HCT116 (cell line): ENCODE data around the gene FLT3. TPM values are rescaled to one million over a fixed set of nuclear protein-coding genes. Genes with fewer than 3 reads are reported as not detected.

Source experiments
- ATAC-seq: fragments of 200-7000 bp; cut with Tn5 transposase; 2 replicates; pipeline ENCODE4 v1.9.1; 2020; ENCODE audit warnings: mild to moderate bottlenecking, moderate library complexity
- BruUV-seq: library from RNA; stranded (reverse); fragments of 400-500 nt; replicated peaks from 2 replicates; lab custom pipeline; 2021; lab: Mats Ljungman, UMichigan
- CTCF ChIA-PET: fragments of 300-600 bp; sonication (Branson Sonifier 250); formaldehyde crosslinking; loops from one replicate; lab custom pipeline; 2021; ENCODE audit warnings: antibody characterized with exemption; lab: Charles Lee
- POLR2A ChIA-PET: fragments of 300-600, 350-600 bp; sonication (Branson Sonifier 250); formaldehyde crosslinking; loops from one replicate; lab custom pipeline; 2021; ENCODE audit warnings: antibody characterized with exemption; lab: Charles Lee
- RAD21 ChIA-PET, 2 experiments: fragments of 300-600 bp; sonication (Branson Sonifier 250); formaldehyde crosslinking; loops; one replicate each; lab custom pipeline; 2023; ENCODE audit warnings: low total read pairs in 2 of 2; ENCODE audit not compliant: uncharacterized antibody in 2 of 2, unreplicated experiment in 2 of 2, low non-redundant PET in 1 of 2; lab: Charles Lee
- DNase-seq: peaks from one replicate; pipeline ENCODE4 v3.0.0-alpha.2; 2010; ENCODE audit warnings: low read depth, low spot score
- H2AFZ ChIP-seq: fragments of 200-600 bp; shearing (Covaris generic), sonication (generic); 2 replicates; pipeline ENCODE4 v1.6.1; 2017; ENCODE audit warnings: low read depth, mixed run types, mixed read lengths, antibody characterized with exemption, low read length; ENCODE audit not compliant: poor library complexity, severe bottlenecking
- H3K27ac ChIP-seq: 2 replicates; pipeline ENCODE4 v1.5.1; 2012; ENCODE audit warnings: low read depth, low read length
- H3K27me3 ChIP-seq: fragments of 200-600 bp; sonication (generic); 2 replicates; pipeline ENCODE4 v1.6.1; 2016; ENCODE audit warnings: mixed run types, low read length, mixed read lengths; ENCODE audit not compliant: insufficient read depth
- H3K36me3 ChIP-seq, 2 experiments: fragments of 200-500 bp in 1 of 2; fragments of 200-600 bp in 1 of 2; sonication (Bioruptor generic) in 1 of 2; sonication (generic) in 1 of 2; 2 replicates each; pipeline versions ENCODE4 v1.5.1 to v1.6.1; 2014 to 2016; ENCODE audit warnings: low read length in 2 of 2, inconsistent platforms in 1 of 2, mixed read lengths in 1 of 2, mixed run types in 1 of 2; ENCODE audit not compliant: insufficient read depth in 2 of 2, control insufficient read depth in 1 of 2
- H3K4me1 ChIP-seq, 2 experiments: fragments of 200-600 bp in 1 of 2; sonication (generic) in 1 of 2; 2 replicates each; pipeline versions ENCODE4 v1.5.1 to v1.6.1; 2012 to 2017; ENCODE audit warnings: low read length in 2 of 2, inconsistent platforms in 1 of 2, mild to moderate bottlenecking in 1 of 2, mixed read lengths in 1 of 2, mixed run types in 1 of 2, moderate library complexity in 1 of 2; ENCODE audit not compliant: insufficient read depth in 2 of 2, control insufficient read depth in 1 of 2
- H3K4me2 ChIP-seq: fragments of 200-600 bp; sonication (generic); 2 replicates; pipeline ENCODE4 v1.6.1; 2017; ENCODE audit warnings: mixed run types, low read length, mixed read lengths
- H3K4me3 ChIP-seq, 2 experiments: fragments of 200-600 bp in 1 of 2; sonication (generic) in 1 of 2; replicated peaks in 1 of 2; 2 replicates each; pipeline ENCODE4 v1.5.1; 2011 to 2016; ENCODE audit warnings: low read length in 2 of 2, control low read depth in 1 of 2, low read depth in 1 of 2, mild to moderate bottlenecking in 1 of 2, mixed read lengths in 1 of 2, mixed run types in 1 of 2
- H3K79me2 ChIP-seq: fragments of 200-600 bp; sonication (generic); 2 replicates; pipeline ENCODE4 v1.6.1; 2017; ENCODE audit warnings: mild to moderate bottlenecking, mixed run types, low read length, moderate library complexity, mixed read lengths; ENCODE audit not compliant: insufficient read depth
- H3K9ac ChIP-seq: fragments of 200-600 bp; sonication (generic); 2 replicates; pipeline ENCODE4 v1.6.1; 2016; ENCODE audit warnings: low read length, mixed read lengths
- H3K9me2 ChIP-seq: fragments of 200-600 bp; sonication (generic), shearing (Covaris generic); 2 replicates; pipeline ENCODE4 v1.6.1; 2017; ENCODE audit warnings: mixed run types, mild to moderate bottlenecking, moderate library complexity; ENCODE audit not compliant: insufficient read depth
- H3K9me3 ChIP-seq, 2 experiments: fragments of 200-500 bp in 1 of 2; fragments of 200-600 bp in 1 of 2; sonication (Bioruptor generic) in 1 of 2; sonication (generic) in 1 of 2; 2 replicates each; pipeline ENCODE4 v1.6.1; 2014 to 2017; ENCODE audit warnings: low read length in 2 of 2, mixed read lengths in 2 of 2, inconsistent platforms in 1 of 2, low read depth in 1 of 2, mild to moderate bottlenecking in 1 of 2, mixed run types in 1 of 2, moderate library complexity in 1 of 2; ENCODE audit not compliant: control insufficient read depth in 1 of 2, insufficient read depth in 1 of 2
- H4K20me1 ChIP-seq: fragments of 200-600 bp; sonication (generic), shearing (Covaris generic); 2 replicates; pipeline ENCODE4 v1.6.1; 2017; ENCODE audit warnings: mixed run types, mild to moderate bottlenecking, moderate library complexity; ENCODE audit not compliant: insufficient read depth
- ATF3 ChIP-seq: IDR thresholded peaks from 2 replicates; pipeline ENCODE4 v1.6.1; 2012
- CBX3 ChIP-seq: IDR thresholded peaks from 2 replicates; pipeline ENCODE4 v1.6.1; 2012; ENCODE audit warnings: low read depth
- CEBPB ChIP-seq: IDR thresholded peaks from 2 replicates; pipeline ENCODE4 v1.6.1; 2012; ENCODE audit warnings: low read depth
- CTCF ChIP-seq, 3 experiments: fragments of 200-600 bp in 1 of 3; sonication (generic) in 1 of 3; IDR thresholded peaks in 2 of 3; conservative IDR thresholded peaks in 1 of 3; 2 replicates each; pipeline ENCODE4 v1.5.1; 2012 to 2017; ENCODE audit warnings: low read depth in 2 of 3, low read length in 2 of 3, antibody characterized with exemption in 1 of 3, borderline replicate concordance in 1 of 3, control low read depth in 1 of 3, mild to moderate bottlenecking in 1 of 3, mixed read lengths in 1 of 3, mixed run types in 1 of 3, moderate library complexity in 1 of 3; ENCODE audit not compliant: insufficient read depth in 1 of 3
- EGR1 ChIP-seq: IDR thresholded peaks from 2 replicates; pipeline ENCODE4 v1.6.1; 2012; ENCODE audit warnings: low read depth
- EZH2 ChIP-seq: fragments of 200-600 bp; sonication (generic); IDR thresholded peaks from 2 replicates; pipeline ENCODE4 v1.6.1; 2017; ENCODE audit warnings: antibody characterized with exemption, mixed run types
- FOSL1 ChIP-seq: IDR thresholded peaks from 2 replicates; pipeline ENCODE4 v1.6.1; 2012; ENCODE audit warnings: low read depth
- JUND ChIP-seq: IDR thresholded peaks from 2 replicates; pipeline ENCODE4 v1.6.1; 2012
- MAX ChIP-seq: IDR thresholded peaks from 2 replicates; pipeline ENCODE4 v1.6.1; 2012
- POLR2A ChIP-seq: IDR thresholded peaks from 2 replicates; pipeline ENCODE4 v1.7.0; 2011; ENCODE audit warnings: borderline replicate concordance; ENCODE audit not compliant: insufficient read depth, insufficient read length; ENCODE audit errors: extremely low read depth
- RAD21 ChIP-seq: IDR thresholded peaks from 2 replicates; pipeline ENCODE4 v1.6.1; 2012; ENCODE audit warnings: low read depth, mild to moderate bottlenecking
- REST ChIP-seq: IDR thresholded peaks from 2 replicates; pipeline ENCODE4 v1.6.1; 2012; ENCODE audit warnings: low read depth
- SIN3A ChIP-seq: IDR thresholded peaks from 2 replicates; pipeline ENCODE4 v1.6.1; 2012; ENCODE audit warnings: low read depth
- SRF ChIP-seq: IDR thresholded peaks from 2 replicates; pipeline ENCODE4 v1.6.1; 2012; ENCODE audit warnings: low read depth
- TCF7L2 ChIP-seq: IDR thresholded peaks from 2 replicates; pipeline ENCODE4 v1.7.0; 2011; ENCODE audit warnings: borderline replicate concordance, inconsistent platforms; ENCODE audit not compliant: insufficient read depth, insufficient read length; ENCODE audit errors: extremely low read depth
- YY1 ChIP-seq: IDR thresholded peaks from 2 replicates; pipeline ENCODE4 v1.6.1; 2011; ENCODE audit warnings: low read length, low read depth, moderate library complexity, mild to moderate bottlenecking; ENCODE audit not compliant: insufficient replicate concordance; ENCODE audit errors: extremely low read depth
- ZBTB33 ChIP-seq: IDR thresholded peaks from 2 replicates; pipeline ENCODE4 v1.6.1; 2011; ENCODE audit warnings: mild to moderate bottlenecking, low read length, moderate library complexity; ENCODE audit not compliant: insufficient replicate concordance; ENCODE audit errors: extremely low read depth
- ZFX ChIP-seq: fragments of 450-650 bp; IDR thresholded peaks from 2 replicates; pipeline ENCODE4 v1.6.1; 2017
- ZNF274 ChIP-seq: fragments of 200-500 bp; sonication (Bioruptor generic); IDR thresholded peaks from 2 replicates; pipeline ENCODE4 v1.6.1; 2014; ENCODE audit warnings: mild to moderate bottlenecking, low read depth, low read length, inconsistent platforms
- intact Hi-C: fragments of 100-400 bp; cut with micrococcal nuclease; formaldehyde crosslinking; loops from 2 replicates; pipeline ENCODE4 v1.10.0; 2022
- total RNA-seq: library from RNA; stranded (reverse); gene quantifications from one replicate; pipeline ENCODE4 v1.2.1, GENCODE V29; 2021; ENCODE audit not compliant: unreplicated experiment

The FLT3 gene
- total RNA-seq, 1 experiment from 2014 or later, result 0.17 TPM

GRCh38 chr13:27979001-27979643, 121.3 kb downstream of the FLT3 start:
- CTCF ChIA-PET, result no interaction called here
- POLR2A ChIA-PET, result no interaction called here
- H3K4me1 ChIP-seq, result no peaks in the 10 kb centered on the region
- no peaks in the 10 kb centered on the region for H3K27me3 ChIP-seq
- DNase-seq, result no peak
- H3K36me3 ChIP-seq, result no peaks in the 10 kb centered on the region
- no peak overlapping the region for H3K9ac ChIP-seq
- H3K27ac ChIP-seq, result no peak overlapping the region
- intact Hi-C loops, result no loop called here
- H3K4me3 ChIP-seq, result no peak overlapping the region
- RAD21 ChIA-PET, result interaction anchor here in 1 of 2 experiments (0.7 kb wide), 1 partner anchor 119 kb away, joined by 3 read pairs; no protein-coding TSS in a partner anchor
- H2AFZ ChIP-seq, result no peak overlapping the region
- no peaks in the 10 kb centered on the region for H3K9me3 ChIP-seq
- no peak overlapping the region for H3K4me2 ChIP-seq
- H3K9me2 ChIP-seq, result no peaks in the 10 kb centered on the region
- no peak for ATAC-seq
- H4K20me1 ChIP-seq, result no peaks in the 10 kb centered on the region
- TF ChIP-seq REST, result no peak
- TF ChIP-seq MAX, result no peak
- no peak for TF ChIP-seq TCF7L2
- TF ChIP-seq ATF3, result no peak
- no peak for TF ChIP-seq YY1
- no peak for TF ChIP-seq ZBTB33
- no peak for TF ChIP-seq EGR1
- TF ChIP-seq SRF, result no peak
- TF ChIP-seq EZH2, result no peak
- no peak for TF ChIP-seq SIN3A
- TF ChIP-seq FOSL1, result no peak
- no peak for TF ChIP-seq CTCF (IDR thresholded peaks at IDR 0.05 in 2 of 3, conservative IDR thresholded peaks at IDR 0.05 in 1 of 3; ENCODE audit: borderline replicate concordance in 1 of 3, insufficient read depth in 1 of 3, low read depth in 2 of 3, low read length in 2 of 3)
- no peak for TF ChIP-seq ZFX
- no peak for TF ChIP-seq CEBPB
- TF ChIP-seq CBX3, result no peak
- no peak for TF ChIP-seq ZNF274
- no peak for TF ChIP-seq RAD21
- TF ChIP-seq POLR2A, result no peak
- no peak for TF ChIP-seq JUND
- BruUV-seq, result no TSS peak
- no peaks in the 10 kb centered on the region for H3K79me2 ChIP-seq
